Esophagus squamous epithelium (tissue), 5 donors: ENCODE results near the gene M6PR. TPM values are rescaled to one million over a fixed set of nuclear protein-coding genes. Genes with fewer than 3 reads are reported as not detected.

Experiments used
- DNase-seq: peaks from one replicate; lab custom pipeline; 2025; lab: John Stamatoyannopoulos, UW
- H3K27ac ChIP-seq, 4 donors: fragments of 200-600 bp; sonication (generic); one replicate each; pipeline ENCODE4 v1.5.1; 2016 to 2019; ENCODE audit warnings: mild to moderate bottlenecking in 1 of 4
- H3K27me3 ChIP-seq, 4 donors: fragments of 200-600 bp; sonication (generic); 1 replicate in 3 of 4; 2 replicates in 1 of 4; pipeline versions ENCODE4 v1.5.1 to v1.6.0; 2017 to 2021; ENCODE audit warnings: antibody characterized with exemption in 1 of 4
- H3K36me3 ChIP-seq, 3 donors: fragments of 200-600 bp; sonication (generic); one replicate each; pipeline ENCODE4 v1.5.1; 2016 to 2019
- H3K4me1 ChIP-seq, 3 donors: fragments of 200-600 bp; sonication (generic); one replicate each; pipeline ENCODE4 v1.5.1; 2017 to 2019
- H3K4me3 ChIP-seq, 4 donors: fragments of 200-600 bp; sonication (generic); 1 replicate in 3 of 4; 2 replicates in 1 of 4; pipeline ENCODE4 v1.5.1; 2016 to 2019; ENCODE audit warnings: mild to moderate bottlenecking in 2 of 4, moderate library complexity in 1 of 4
- H3K9me3 ChIP-seq, 3 donors: fragments of 200-600 bp; sonication (generic); one replicate each; pipeline ENCODE4 v1.5.1; 2016 to 2019
- POLR2A ChIP-seq, 4 donors: fragments of 450-650 bp; IDR thresholded peaks; one replicate each; pipeline ENCODE4 v1.6.1; 2017; ENCODE audit warnings: antibody characterized with exemption in 4 of 4, mild to moderate bottlenecking in 4 of 4, moderate library complexity in 3 of 4
- WGBS, 2 donors: methylation state at CpG; one replicate each; pipeline ENCODE4 v1.1.5; 2018; 5-methylcytosine and 5-hydroxymethylcytosine counted together
- intact Hi-C: fragments of 100-400 bp; cut with DNase I; formaldehyde crosslinking; loops from one replicate; pipeline ENCODE4 v1.15.0; 2022
- total RNA-seq, 4 donors: library from RNA; depleted of rRNA; stranded (reverse); fragments of >200 nt; gene quantifications; one replicate each; pipeline ENCODE4 v1.1.0, GENCODE V29; 2016
- TF ChIP-seq, protein P1 (sequence below), 6 experiments: fragments of 450-650 bp in 4 of 6; fragments of 200-600 bp in 2 of 6; sonication (generic) in 2 of 6; IDR thresholded peaks; one replicate each; pipeline ENCODE4 v1.5.1; 2016 to 2019; ENCODE audit warnings: antibody characterized with exemption in 6 of 6, mild to moderate bottlenecking in 4 of 6, moderate library complexity in 4 of 6
- donor health status: DM: yes; HTN: yes; CAD: no.

The M6PR gene
- 100 to 1,000 TPM in 2 of 4 donors, 10 to 100 TPM in 2; 60.1 to 120 (median 108) TPM for total RNA-seq

DNA sequence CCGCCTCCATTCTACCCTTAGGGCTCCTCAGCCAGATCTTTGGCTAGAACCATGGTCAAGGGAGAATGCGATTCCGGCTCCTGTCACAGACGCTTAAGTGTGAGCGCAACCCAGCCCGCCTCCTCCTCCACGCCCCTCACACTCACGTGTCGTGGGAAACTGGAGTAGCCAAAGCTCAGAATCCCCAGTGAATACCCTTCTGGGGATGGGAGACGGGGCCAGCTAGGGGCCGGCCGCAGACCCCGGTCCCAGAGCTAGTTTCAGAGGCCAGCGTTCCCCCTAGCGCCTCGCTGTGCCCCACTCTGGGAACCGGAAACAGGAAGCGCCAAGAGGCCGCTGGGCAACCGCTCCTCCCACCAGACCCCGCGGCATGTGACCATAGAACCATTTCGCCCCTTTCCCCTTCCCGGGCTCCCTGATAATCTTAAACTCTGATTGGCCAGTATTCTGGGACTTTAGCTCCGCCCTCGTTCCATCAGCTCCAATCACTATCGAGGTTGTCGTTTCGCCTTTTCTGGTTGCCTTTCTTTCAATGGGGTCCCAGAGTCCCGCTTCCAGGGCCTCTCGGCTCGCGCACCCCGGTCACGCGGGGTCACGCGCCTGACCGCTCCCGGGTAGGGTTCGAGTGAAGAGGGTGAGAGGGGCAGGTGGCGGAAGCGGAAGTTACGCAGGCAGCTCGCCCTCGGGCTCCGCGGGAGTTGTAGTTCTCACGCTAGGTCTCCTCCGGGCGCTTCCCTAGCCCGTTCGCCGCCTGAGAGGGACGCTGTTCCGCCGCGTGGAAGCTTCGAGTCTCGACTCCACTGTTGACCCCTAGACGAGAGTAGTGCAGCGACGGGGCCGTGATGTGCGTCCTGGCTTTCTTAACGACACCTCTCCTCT is at the start of gene M6PR:
TSS of gene M6PR (minus strand) at position 304 of the 879 bp plus-strand sequence. CDS start 3,241 bp downstream, outside the sequence.
- peaks cover 8 to 19% (median 10%) of the 10 kb centered on the region in 3 donors for H3K36me3 ChIP-seq
- H3K4me3 ChIP-seq: peak within 1 kb of the TSS; percentile 69 to 97 (median 82)
- no peaks in the 10 kb centered on the region for H3K9me3 ChIP-seq
- WGBS, 2 donors: 0 to 1% methylated on average over 26 to 37 of the region's 66 CpGs
- peak within 1 kb of the TSS; percentile 94 to 99 (median 96) for H3K27ac ChIP-seq
- intact Hi-C loops: loop anchor here (10.0 kb wide), 1 partner anchor 85 kb away; no protein-coding TSS in a partner anchor
- peak; percentile 82 for DNase-seq
- H3K27me3 ChIP-seq: no peaks in the 10 kb centered on the region
- peaks cover 4 to 38% (median 20%) of the 10 kb centered on the region in 3 donors for H3K4me1 ChIP-seq
- TF ChIP-seq POLR2A (IDR thresholded peaks at IDR 0.05): peak in 3 of 4 donors; percentile 34 to 81 (median 61)
- TF ChIP-seq, protein P1, sequence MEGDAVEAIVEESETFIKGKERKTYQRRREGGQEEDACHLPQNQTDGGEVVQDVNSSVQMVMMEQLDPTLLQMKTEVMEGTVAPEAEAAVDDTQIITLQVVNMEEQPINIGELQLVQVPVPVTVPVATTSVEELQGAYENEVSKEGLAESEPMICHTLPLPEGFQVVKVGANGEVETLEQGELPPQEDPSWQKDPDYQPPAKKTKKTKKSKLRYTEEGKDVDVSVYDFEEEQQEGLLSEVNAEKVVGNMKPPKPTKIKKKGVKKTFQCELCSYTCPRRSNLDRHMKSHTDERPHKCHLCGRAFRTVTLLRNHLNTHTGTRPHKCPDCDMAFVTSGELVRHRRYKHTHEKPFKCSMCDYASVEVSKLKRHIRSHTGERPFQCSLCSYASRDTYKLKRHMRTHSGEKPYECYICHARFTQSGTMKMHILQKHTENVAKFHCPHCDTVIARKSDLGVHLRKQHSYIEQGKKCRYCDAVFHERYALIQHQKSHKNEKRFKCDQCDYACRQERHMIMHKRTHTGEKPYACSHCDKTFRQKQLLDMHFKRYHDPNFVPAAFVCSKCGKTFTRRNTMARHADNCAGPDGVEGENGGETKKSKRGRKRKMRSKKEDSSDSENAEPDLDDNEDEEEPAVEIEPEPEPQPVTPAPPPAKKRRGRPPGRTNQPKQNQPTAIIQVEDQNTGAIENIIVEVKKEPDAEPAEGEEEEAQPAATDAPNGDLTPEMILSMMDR (IDR thresholded peaks at IDR 0.05): peak in 5 of 6 experiments; percentile 29 to 50 (median 45)

DNA sequence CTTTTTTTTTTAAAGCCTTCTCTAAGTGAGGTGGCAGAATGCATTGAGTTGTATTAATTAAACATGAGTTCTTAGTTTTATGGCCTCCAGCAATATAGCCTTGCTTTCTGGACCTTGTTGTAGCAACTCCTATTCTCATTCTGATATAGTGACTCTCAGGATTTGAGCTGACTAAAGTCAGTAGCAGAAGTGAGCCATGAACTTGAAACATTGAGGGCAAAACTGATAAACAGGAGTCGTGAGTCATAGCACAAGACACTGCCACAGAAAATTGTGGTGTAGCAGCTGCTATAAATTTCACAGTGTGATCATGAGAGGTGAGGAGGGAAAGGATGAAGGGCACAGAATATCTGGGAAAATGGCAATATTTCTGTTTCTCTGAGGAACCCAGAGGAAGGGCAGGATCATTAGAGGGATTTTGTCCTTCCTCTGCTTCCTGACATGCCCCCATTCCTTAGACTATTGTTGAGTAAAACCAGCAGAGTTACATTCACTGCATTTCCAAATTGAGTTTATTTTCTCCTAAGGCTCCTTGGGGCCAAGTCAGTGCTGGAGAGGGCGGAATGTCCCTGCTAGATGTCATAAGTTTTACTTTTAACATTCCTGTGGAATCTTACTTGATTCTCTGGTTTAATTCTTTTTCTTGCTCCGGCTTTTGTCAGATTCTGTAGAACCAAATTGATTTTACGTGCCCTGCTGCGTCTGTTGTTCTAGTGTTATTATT is 47.4 kb upstream of the M6PR start:
- intact Hi-C loops: no loop called here
- H3K27me3 ChIP-seq: no peaks in the 10 kb centered on the region
- no peaks in the 10 kb centered on the region for H3K9me3 ChIP-seq
- 68 to 81% methylated on average over 5 of the region's 5 CpGs for WGBS, 2 donors
- no peak overlapping the region for H3K27ac ChIP-seq
- H3K4me3 ChIP-seq: no peak overlapping the region
- no peaks in the 10 kb centered on the region for H3K4me1 ChIP-seq
- TF ChIP-seq, protein P1 (IDR thresholded peaks at IDR 0.05): no peak
- no peak for TF ChIP-seq POLR2A (IDR thresholded peaks at IDR 0.05)
- no peaks in the 10 kb centered on the region for H3K36me3 ChIP-seq
- no peak for DNase-seq

DNA sequence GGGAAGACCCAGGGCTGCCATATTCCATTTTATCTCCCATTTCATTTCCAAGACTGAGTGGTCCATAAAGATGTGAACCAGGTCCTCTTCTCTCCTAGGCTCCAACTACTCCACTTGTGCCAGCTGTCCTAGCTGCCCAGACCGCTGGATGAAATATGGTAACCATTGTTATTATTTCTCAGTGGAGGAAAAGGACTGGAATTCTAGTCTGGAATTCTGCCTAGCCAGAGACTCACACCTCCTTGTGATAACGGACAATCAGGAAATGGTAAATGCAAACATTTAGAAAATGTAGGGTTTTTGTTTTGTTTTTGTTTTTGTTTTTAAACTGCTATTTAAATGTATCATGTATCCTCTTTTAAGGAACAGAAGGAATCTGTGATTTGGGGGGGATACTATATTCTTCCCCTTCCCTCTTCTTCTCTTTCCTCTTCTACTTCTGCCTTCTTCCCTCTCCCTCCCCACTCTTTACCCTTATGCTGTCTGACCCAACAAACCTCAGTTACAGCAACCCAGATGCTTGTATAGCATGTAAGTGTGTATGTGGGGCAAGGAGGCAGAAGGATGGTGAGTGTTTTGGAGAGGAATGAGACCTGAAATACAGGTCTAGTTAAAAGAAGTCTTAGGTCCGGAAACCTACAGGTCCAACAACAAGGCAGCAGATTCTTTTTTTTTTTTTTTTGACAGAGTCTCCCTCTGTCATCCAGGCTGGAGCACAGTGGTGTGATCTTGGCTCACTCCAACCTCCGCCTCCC is 45.8 kb upstream of the M6PR start:
- intact Hi-C loops: no loop called here
- no peak for DNase-seq
- 83 to 84% methylated on average over 4 of the region's 4 CpGs for WGBS, 2 donors

DNA sequence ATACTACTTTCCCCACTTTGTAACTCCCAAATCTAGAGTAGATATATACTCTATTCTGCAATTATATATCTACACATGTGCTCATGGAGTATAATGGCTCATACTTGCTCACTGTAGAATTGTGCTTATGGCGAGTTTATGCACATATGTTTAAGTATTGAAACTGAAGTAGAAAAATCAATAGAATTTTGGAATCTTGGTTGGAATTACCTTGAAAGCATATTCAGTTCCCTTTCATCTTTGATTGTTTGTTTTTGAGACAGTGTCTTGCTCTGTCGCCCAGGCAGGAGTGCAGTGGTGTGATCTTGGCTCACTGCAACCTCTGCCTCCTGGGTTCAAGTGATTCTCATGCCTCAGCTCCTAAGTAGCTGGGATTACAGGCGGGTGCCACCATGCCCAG is 44.4 kb upstream of the M6PR start:
- intact Hi-C loops: no loop called here
- no peaks in the 10 kb centered on the region for H3K36me3 ChIP-seq
- no peaks in the 10 kb centered on the region for H3K27me3 ChIP-seq
- no peaks in the 10 kb centered on the region for H3K4me1 ChIP-seq
- TF ChIP-seq, protein P1 (IDR thresholded peaks at IDR 0.05): no peak
- TF ChIP-seq POLR2A (IDR thresholded peaks at IDR 0.05): no peak
- H3K4me3 ChIP-seq: no peak overlapping the region
- DNase-seq: no peak
- H3K27ac ChIP-seq: no peak overlapping the region
- WGBS, 2 donors: 83 to 89% methylated on average over 3 of the region's 3 CpGs
- H3K9me3 ChIP-seq: no peaks in the 10 kb centered on the region

More for the DNA sequence above, 45.8 kb upstream of the M6PR start:
- Histone ChIP-seq H3K4me1 (no peaks in the 10 kb centered on the region), H3K9me3 (no peaks in the 10 kb centered on the region), H3K36me3 (no peaks in the 10 kb centered on the region), H3K27ac (no peak overlapping the region), H3K27me3 (no peaks in the 10 kb centered on the region), H3K4me3 (no peak overlapping the region)
- TF ChIP-seq, protein P1 (IDR thresholded peaks at IDR 0.05): no peak
- TF ChIP-seq POLR2A (IDR thresholded peaks at IDR 0.05): no peak
